Spleen (tissue), 11 donors: Measurements from ENCODE around the gene CARS1. TPM values are rescaled to one million over a fixed set of nuclear protein-coding genes. Genes with fewer than 3 reads are reported as not detected.

Experiments used
- DNase-seq: peaks from one replicate; pipeline ENCODE4 v3.0.0-alpha.2; 2020
- H3K27ac ChIP-seq, 8 donors: fragments of 200-600 bp; sonication (generic) in 7 of 8; 1 replicate in 4 of 8; 2 replicates in 4 of 8; pipeline versions ENCODE4 v1.5.0 to v1.8.0; 2016 to 2021; ENCODE audit warnings: inconsistent platforms in 4 of 8, mild to moderate bottlenecking in 4 of 8, moderate library complexity in 1 of 8
- H3K27me3 ChIP-seq, 7 donors: fragments of 200-600 bp; sonication (generic) in 6 of 7; replicated peaks in 1 of 7; 1 replicate in 4 of 7; 2 replicates in 3 of 7; pipeline versions ENCODE4 v1.5.0 to v1.8.0; 2016 to 2021; ENCODE audit warnings: inconsistent platforms in 3 of 7, mild to moderate bottlenecking in 1 of 7
- H3K36me3 ChIP-seq, 6 donors: fragments of 200-600 bp; sonication (generic) in 5 of 6; 1 replicate in 4 of 6; 2 replicates in 2 of 6; pipeline versions ENCODE4 v1.5.0 to v1.8.0; 2016 to 2021; ENCODE audit warnings: inconsistent platforms in 2 of 6
- H3K4me1 ChIP-seq, 6 donors: fragments of 200-600 bp; sonication (generic) in 5 of 6; 1 replicate in 3 of 6; 2 replicates in 3 of 6; pipeline versions ENCODE4 v1.5.0 to v1.8.0; 2016 to 2021; ENCODE audit warnings: inconsistent platforms in 3 of 6
- H3K4me3 ChIP-seq, 8 donors: fragments of 200-600 bp; sonication (generic) in 7 of 8; 1 replicate in 4 of 8; 2 replicates in 4 of 8; pipeline versions ENCODE4 v1.5.0 to v1.8.0; 2016 to 2021; ENCODE audit warnings: inconsistent platforms in 4 of 8, mild to moderate bottlenecking in 4 of 8, moderate library complexity in 2 of 8
- H3K9me3 ChIP-seq, 8 donors: fragments of 200-600 bp; sonication (generic) in 7 of 8; 1 replicate in 4 of 8; 2 replicates in 4 of 8; pipeline versions ENCODE4 v1.5.0 to v1.8.0; 2016 to 2021; ENCODE audit warnings: inconsistent platforms in 4 of 8
- CTCF ChIP-seq, 11 experiments: fragments of 200-600 bp in 7 of 11; fragments of 450-650 bp in 4 of 11; sonication (generic) in 4 of 11; IDR thresholded peaks in 8 of 11; conservative IDR thresholded peaks in 3 of 11; 1 replicate in 7 of 11; 2 replicates in 4 of 11; pipeline versions ENCODE4 v1.4.0 to v1.8.0; 2016 to 2021; ENCODE audit warnings: antibody characterized with exemption in 11 of 11, inconsistent platforms in 4 of 11, mild to moderate bottlenecking in 1 of 11
- POLR2A ChIP-seq, 3 donors: fragments of 450-650 bp; IDR thresholded peaks; one replicate each; pipeline ENCODE4 v1.5.1; 2017; ENCODE audit warnings: antibody characterized with exemption in 3 of 3, mild to moderate bottlenecking in 1 of 3
- POLR2AphosphoS5 ChIP-seq, 3 donors: sonication (generic); formaldehyde crosslinking; IDR thresholded peaks; one replicate each; pipeline ENCODE4 v1.5.1; 2017; ENCODE audit warnings: antibody characterized with exemption in 3 of 3
- WGBS, 5 donors: extraction: QIAGEN DNeasy Blood & Tissue Kit in 3 of 5; methylation state at CpG; one replicate each; pipeline versions ENCODE4 v1.1.5 to v1.1.7; 2013 to 2018; 5-methylcytosine and 5-hydroxymethylcytosine counted together
- intact Hi-C: fragments of 100-400 bp; cut with DNase I; formaldehyde crosslinking; loops from one replicate; pipeline ENCODE4 v1.15.0; 2023; ENCODE audit warnings: low total_unique reads
- polyA plus RNA-seq, 3 donors: library from polyadenylated mRNA; stranded (reverse); fragments of 200-250 nt; gene quantifications; one replicate each; pipeline ENCODE4 v1.2.1, GENCODE V29; 2013
- total RNA-seq, 7 donors: library from RNA; depleted of rRNA in 3 of 7; stranded (reverse); fragments of >200 nt in 3 of 7; fragmentation: NEBNext Ultra II Directional in 4 of 7; extraction: Animal tissue kit (Norgen Biotek cat#: 25700) in 4 of 7; gene quantifications; one replicate each; pipeline versions ENCODE4 v1.1.0 to v1.2.1, GENCODE V29; 2016 to 2021
- donor health status: healthy with polysubstance abuse.
- donor health status: DM: no; HTN: no; CAD: no; lungs with moderate emphysema.
- donor health status: DM: no; HTN: no; CAD: no.
- donor health status: Bipolar disorder and iron deficiency.
- donor health status: healthy.
- donor health status: DM: no; HTN: no; CAD: no.
- donor health status: DM: yes; HTN: yes; CAD: no.

Gene CARS1
- total and polyA plus RNA-seq, 10 donors, result 18.6 to 64.9 (median 37.5) TPM

- no peaks in the 10 kb centered on the region for H3K27me3 ChIP-seq
- no peaks in the 10 kb centered on the region for H3K9me3 ChIP-seq
- TF ChIP-seq POLR2AphosphoS5 (IDR thresholded peaks at IDR 0.05) (no peak), CTCF (IDR thresholded peaks at IDR 0.05 in 8 of 11, conservative IDR thresholded peaks at IDR 0.05 in 3 of 11) (no peak), POLR2A (IDR thresholded peaks at IDR 0.05) (no peak)
- peaks cover 0 to 51% (median 26%) of the 10 kb centered on the region in 6 donors for H3K4me1 ChIP-seq
- H3K27ac ChIP-seq, result no peak overlapping the region
- H3K36me3 ChIP-seq, result peaks cover 0 to 71% (median 25%) of the 10 kb centered on the region in 6 donors
- no peak for DNase-seq
- WGBS, 5 donors, result 83 to 94% (median 88%) methylated on average over 7 to 8 of the region's 8 CpGs
- intact Hi-C loops, result no loop called here
- no peak overlapping the region for H3K4me3 ChIP-seq
Measured at GRCh38 chr11:3046641-3047040, 10.6 kb downstream of the CARS1 start.

- H3K36me3 ChIP-seq, result peaks cover 0 to 76% (median 30%) of the 10 kb centered on the region in 6 donors
- TF ChIP-seq CTCF (IDR thresholded peaks at IDR 0.05 in 8 of 11, conservative IDR thresholded peaks at IDR 0.05 in 3 of 11) (no peak), POLR2A (IDR thresholded peaks at IDR 0.05) (no peak), POLR2AphosphoS5 (IDR thresholded peaks at IDR 0.05) (no peak)
- peaks cover 0 to 46% (median 22%) of the 10 kb centered on the region in 6 donors for H3K4me1 ChIP-seq
- no peaks in the 10 kb centered on the region for H3K9me3 ChIP-seq
- H3K4me3 ChIP-seq, result no peak overlapping the region
- DNase-seq, result no peak
- no peaks in the 10 kb centered on the region for H3K27me3 ChIP-seq
- H3K27ac ChIP-seq, result no peak overlapping the region
- intact Hi-C loops, result no loop called here
- 80 to 89% (median 89%) methylated on average over 12 of the region's 12 CpGs for WGBS, 5 donors
Measured at GRCh38 chr11:3046190-3046589, 11.0 kb downstream of the CARS1 start.

GRCh38 chr11:3044915-3045314, 12.3 kb downstream of the CARS1 start:
- no peak overlapping the region for H3K4me3 ChIP-seq
- DNase-seq, result no peak
- TF ChIP-seq POLR2A (IDR thresholded peaks at IDR 0.05) (no peak), CTCF (IDR thresholded peaks at IDR 0.05 in 8 of 11, conservative IDR thresholded peaks at IDR 0.05 in 3 of 11) (no peak), POLR2AphosphoS5 (IDR thresholded peaks at IDR 0.05) (no peak)
- no peak overlapping the region for H3K27ac ChIP-seq
- intact Hi-C loops, result no loop called here
- H3K36me3 ChIP-seq, result peaks cover 0 to 87% (median 41%) of the 10 kb centered on the region in 6 donors
- no peaks in the 10 kb centered on the region for H3K27me3 ChIP-seq
- H3K9me3 ChIP-seq, result no peaks in the 10 kb centered on the region
- 90 to 97% (median 96%) methylated on average over 10 to 12 of the region's 12 CpGs for WGBS, 5 donors
- H3K4me1 ChIP-seq, result peaks cover 0 to 33% (median 12%) of the 10 kb centered on the region in 6 donors

- H3K27me3 ChIP-seq, result no peaks in the 10 kb centered on the region
- peaks cover 0 to 91% (median 47%) of the 10 kb centered on the region in 6 donors for H3K36me3 ChIP-seq
- intact Hi-C loops, result no loop called here
- TF ChIP-seq POLR2A (IDR thresholded peaks at IDR 0.05) (no peak), CTCF (IDR thresholded peaks at IDR 0.05 in 8 of 11, conservative IDR thresholded peaks at IDR 0.05 in 3 of 11) (no peak), POLR2AphosphoS5 (IDR thresholded peaks at IDR 0.05) (no peak)
- no peak overlapping the region for H3K27ac ChIP-seq
- 83 to 92% (median 89%) methylated on average over 5 to 6 of the region's 6 CpGs for WGBS, 5 donors
- peaks cover 0 to 24% (median 3%) of the 10 kb centered on the region in 6 donors for H3K4me1 ChIP-seq
- DNase-seq, result peak; percentile 23
- no peak overlapping the region for H3K4me3 ChIP-seq
- H3K9me3 ChIP-seq, result no peaks in the 10 kb centered on the region
Measured at GRCh38 chr11:3044004-3044403, 13.2 kb downstream of the CARS1 start.
